ENCODE measurements around the gene ARL15.

Gene ARL15

GRCh38 chr5:53926026-53926425 is 384.3 kb downstream of the ARL15 start:
- Histone ChIP-seq H3K27ac (ENCODE audit: low read length) (no peak overlapping the region), H3K4me3 (ENCODE audit: low read length) (no peak overlapping the region), H3K27me3 (ENCODE audit: low read depth, low read length) (no peaks in the 10 kb centered on the region), H3K4me2 (ENCODE audit: low read length) (no peak overlapping the region), H3K79me2 (ENCODE audit: low read length) (no peaks in the 10 kb centered on the region), H3K36me3 (replicated peaks; ENCODE audit: low read depth, low read length) (no peaks in the 10 kb centered on the region), H3K4me1 (ENCODE audit: low read length) (no peaks in the 10 kb centered on the region), H3K9me3 (ENCODE audit: insufficient read depth, low read length) (no peaks in the 10 kb centered on the region), H2AFZ (ENCODE audit: low read depth, low read length) (no peak overlapping the region), H3K9ac (ENCODE audit: low read length) (no peak overlapping the region), H4K20me1 (ENCODE audit: insufficient read depth, low read length) (no peaks in the 10 kb centered on the region)
- no peak for TF ChIP-seq EZH2phosphoT487 (IDR thresholded peaks at IDR 0.05; ENCODE audit: low read depth)
- TF ChIP-seq, protein P1, sequence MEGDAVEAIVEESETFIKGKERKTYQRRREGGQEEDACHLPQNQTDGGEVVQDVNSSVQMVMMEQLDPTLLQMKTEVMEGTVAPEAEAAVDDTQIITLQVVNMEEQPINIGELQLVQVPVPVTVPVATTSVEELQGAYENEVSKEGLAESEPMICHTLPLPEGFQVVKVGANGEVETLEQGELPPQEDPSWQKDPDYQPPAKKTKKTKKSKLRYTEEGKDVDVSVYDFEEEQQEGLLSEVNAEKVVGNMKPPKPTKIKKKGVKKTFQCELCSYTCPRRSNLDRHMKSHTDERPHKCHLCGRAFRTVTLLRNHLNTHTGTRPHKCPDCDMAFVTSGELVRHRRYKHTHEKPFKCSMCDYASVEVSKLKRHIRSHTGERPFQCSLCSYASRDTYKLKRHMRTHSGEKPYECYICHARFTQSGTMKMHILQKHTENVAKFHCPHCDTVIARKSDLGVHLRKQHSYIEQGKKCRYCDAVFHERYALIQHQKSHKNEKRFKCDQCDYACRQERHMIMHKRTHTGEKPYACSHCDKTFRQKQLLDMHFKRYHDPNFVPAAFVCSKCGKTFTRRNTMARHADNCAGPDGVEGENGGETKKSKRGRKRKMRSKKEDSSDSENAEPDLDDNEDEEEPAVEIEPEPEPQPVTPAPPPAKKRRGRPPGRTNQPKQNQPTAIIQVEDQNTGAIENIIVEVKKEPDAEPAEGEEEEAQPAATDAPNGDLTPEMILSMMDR (IDR thresholded peaks at IDR 0.05; ENCODE audit: low read depth, low read length) = no peak

DNA sequence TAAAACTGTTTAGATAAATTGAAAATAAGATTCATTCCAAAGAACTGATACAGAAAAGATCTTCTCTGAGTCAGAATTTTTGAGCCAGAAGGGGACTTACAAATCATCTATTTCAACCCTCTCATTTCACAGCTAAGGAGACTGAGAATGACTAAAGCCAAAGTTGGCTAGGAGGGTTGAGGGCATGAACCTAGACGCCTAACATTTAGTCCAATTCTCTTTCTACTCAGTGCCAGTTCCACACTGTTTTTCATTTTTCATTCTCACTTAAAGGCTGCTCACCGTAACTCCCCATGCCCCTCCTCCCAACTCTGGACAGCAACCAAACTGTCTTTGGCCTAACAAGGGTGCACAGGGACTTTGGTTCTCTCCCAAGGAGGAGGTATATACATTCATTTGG is 386.0 kb downstream of the ARL15 start:
- Histone ChIP-seq H3K4me2 (ENCODE audit: low read length) (no peak overlapping the region), H3K79me2 (ENCODE audit: low read length) (no peaks in the 10 kb centered on the region), H3K27me3 (ENCODE audit: low read depth, low read length) (no peaks in the 10 kb centered on the region), H3K27ac (ENCODE audit: low read length) (no peak overlapping the region), H3K36me3 (replicated peaks; ENCODE audit: low read depth, low read length) (no peaks in the 10 kb centered on the region), H2AFZ (ENCODE audit: low read depth, low read length) (no peak overlapping the region), H3K4me1 (ENCODE audit: low read length) (no peaks in the 10 kb centered on the region), H4K20me1 (ENCODE audit: insufficient read depth, low read length) (no peaks in the 10 kb centered on the region), H3K9ac (ENCODE audit: low read length) (no peak overlapping the region), H3K9me3 (ENCODE audit: insufficient read depth, low read length) (no peaks in the 10 kb centered on the region), H3K4me3 (ENCODE audit: low read length) (no peak overlapping the region)
- TF ChIP-seq EZH2phosphoT487 (IDR thresholded peaks at IDR 0.05; ENCODE audit: low read depth) = no peak
- TF ChIP-seq, protein P1 (IDR thresholded peaks at IDR 0.05; ENCODE audit: low read depth, low read length) = no peak

GRCh38 chr5:53923961-53924360 is 386.4 kb downstream of the ARL15 start:
- Histone ChIP-seq H3K27me3 (ENCODE audit: low read depth, low read length) (no peaks in the 10 kb centered on the region), H3K36me3 (replicated peaks; ENCODE audit: low read depth, low read length) (no peaks in the 10 kb centered on the region), H3K4me1 (ENCODE audit: low read length) (no peaks in the 10 kb centered on the region), H2AFZ (ENCODE audit: low read depth, low read length) (no peak overlapping the region), H3K79me2 (ENCODE audit: low read length) (no peaks in the 10 kb centered on the region), H3K9me3 (ENCODE audit: insufficient read depth, low read length) (no peaks in the 10 kb centered on the region), H3K4me2 (ENCODE audit: low read length) (no peak overlapping the region), H4K20me1 (ENCODE audit: insufficient read depth, low read length) (no peaks in the 10 kb centered on the region), H3K4me3 (ENCODE audit: low read length) (no peak overlapping the region), H3K27ac (ENCODE audit: low read length) (no peak overlapping the region), H3K9ac (ENCODE audit: low read length) (no peak overlapping the region)
- TF ChIP-seq EZH2phosphoT487 (IDR thresholded peaks at IDR 0.05; ENCODE audit: low read depth) = no peak

- Histone ChIP-seq H3K79me2 (ENCODE audit: low read length) (no peaks in the 10 kb centered on the region), H3K4me1 (ENCODE audit: low read length) (no peaks in the 10 kb centered on the region), H3K9me3 (ENCODE audit: insufficient read depth, low read length) (no peaks in the 10 kb centered on the region), H3K36me3 (replicated peaks; ENCODE audit: low read depth, low read length) (no peaks in the 10 kb centered on the region), H3K27ac (ENCODE audit: low read length) (no peak overlapping the region), H3K27me3 (ENCODE audit: low read depth, low read length) (no peaks in the 10 kb centered on the region), H3K9ac (ENCODE audit: low read length) (no peak overlapping the region), H3K4me3 (ENCODE audit: low read length) (no peak overlapping the region), H4K20me1 (ENCODE audit: insufficient read depth, low read length) (no peaks in the 10 kb centered on the region), H2AFZ (ENCODE audit: low read depth, low read length) (no peak overlapping the region), H3K4me2 (ENCODE audit: low read length) (no peak overlapping the region)
- no peak for TF ChIP-seq EZH2phosphoT487 (IDR thresholded peaks at IDR 0.05; ENCODE audit: low read depth)
- TF ChIP-seq, protein P1 (IDR thresholded peaks at IDR 0.05; ENCODE audit: low read depth, low read length) = no peak
Observed at GRCh38 chr5:53922508-53923498, 387.6 kb downstream of the ARL15 start.

Data from OCI-LY3 (cell line).